Measurements from ENCODE around the gene TCP11L2.

TCP11L2 gene
- long read RNA-seq, donor 1, partial matches to known transcripts: 0 of 1 reads
- long read RNA-seq, donor 1, other reads (novel, unspliced or antisense): 0 of 1 reads
- long read RNA-seq, donor 2, partial matches to known transcripts: 0 of 1 reads
- long read RNA-seq, donor 2, other reads (novel, unspliced or antisense): 0 of 1 reads
- long read RNA-seq, donor 3, partial matches to known transcripts: 0 of 2 reads
- long read RNA-seq, donor 3, other reads (novel, unspliced or antisense): 0 of 2 reads
- long read RNA-seq, donor 4, partial matches to known transcripts: 6 of 8 reads
- long read RNA-seq, donor 4, other reads (novel, unspliced or antisense): 0 of 8 reads
- long read RNA-seq, donor 5, partial matches to known transcripts: 0 of 2 reads
- long read RNA-seq, donor 5, other reads (novel, unspliced or antisense): 0 of 2 reads
- long read RNA-seq, donor 6, partial matches to known transcripts: 0 of 2 reads
- long read RNA-seq, donor 6, other reads (novel, unspliced or antisense): 0 of 2 reads
- long read RNA-seq, donor 7, transcript TCP11L2-201 (10 exons, 2,219 nt): major isoform, 5 of 5 reads
- long read RNA-seq, donor 7, partial matches to known transcripts: 0 of 5 reads
- long read RNA-seq, donor 7, other reads (novel, unspliced or antisense): 0 of 5 reads
- long read RNA-seq, donor 8: 0 reads

DNA sequence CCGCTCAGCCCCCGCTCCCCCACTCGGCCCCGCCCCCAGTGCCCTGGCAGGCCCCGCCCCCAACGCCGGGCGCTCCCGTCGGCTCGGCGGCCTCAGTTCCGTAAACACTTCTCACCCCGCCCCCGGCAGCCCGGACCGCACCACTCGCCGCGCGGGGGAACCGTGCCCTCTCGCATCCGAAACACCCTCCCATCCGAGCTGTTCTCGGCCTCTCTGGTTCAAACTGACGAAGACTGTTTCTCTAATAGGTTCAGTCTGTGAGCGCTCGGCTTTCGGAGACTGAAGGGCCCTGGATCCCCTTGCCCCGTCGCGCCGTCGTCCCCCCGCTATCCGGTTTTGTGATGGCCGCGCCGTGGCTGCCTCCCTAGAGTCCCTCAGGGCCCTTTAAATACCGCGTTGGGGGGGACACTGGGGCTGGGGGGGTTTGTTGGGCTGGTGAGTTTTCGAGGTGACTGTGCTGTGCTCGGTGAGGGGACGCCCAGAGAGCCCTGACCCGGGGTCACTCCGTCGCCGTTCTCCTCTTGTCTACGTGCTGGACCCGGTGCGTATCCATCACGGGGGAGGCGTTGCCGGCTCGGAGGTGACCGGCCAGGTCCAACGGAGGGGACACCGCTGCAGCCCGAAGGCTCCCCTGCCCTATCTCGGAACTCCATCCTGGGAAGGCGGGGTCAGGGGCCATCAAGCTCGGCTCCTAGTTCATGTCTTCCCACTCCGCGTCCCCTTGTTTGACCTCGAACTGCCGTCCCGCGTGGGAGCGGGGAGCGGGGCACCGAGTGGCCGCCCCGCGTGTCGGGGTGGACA, at the start of gene TCP11L2:
Gene TCP11L2, plus strand, starts transcription at position 333 of the 801 bp plus-strand sequence. CDS start 8,343 bp downstream, outside the sequence.
- peak; percentile 99 for DNase-seq

- no peak for DNase-seq
Measured at GRCh38 chr12:106254724-106255123, 47.8 kb upstream of the TCP11L2 start.

DNA sequence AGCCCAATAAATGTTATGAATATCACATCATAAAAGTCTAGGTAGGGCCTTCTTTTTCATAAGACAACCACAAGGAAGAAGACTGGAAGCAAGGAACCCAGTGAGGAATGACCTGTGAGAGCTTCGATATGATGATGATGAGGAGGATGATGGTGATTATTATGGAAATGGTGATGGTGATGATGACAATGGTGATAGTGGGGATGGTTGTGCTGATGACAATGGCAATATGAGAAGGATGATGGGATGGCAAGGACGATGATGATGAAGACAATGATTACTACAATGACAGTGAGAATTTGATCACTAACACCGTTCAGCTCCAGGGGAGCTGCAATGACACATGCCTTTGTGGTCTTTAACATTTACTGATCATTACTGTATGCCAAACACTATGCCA, 47.0 kb upstream of the TCP11L2 start:
- DNase-seq: no peak

DNA sequence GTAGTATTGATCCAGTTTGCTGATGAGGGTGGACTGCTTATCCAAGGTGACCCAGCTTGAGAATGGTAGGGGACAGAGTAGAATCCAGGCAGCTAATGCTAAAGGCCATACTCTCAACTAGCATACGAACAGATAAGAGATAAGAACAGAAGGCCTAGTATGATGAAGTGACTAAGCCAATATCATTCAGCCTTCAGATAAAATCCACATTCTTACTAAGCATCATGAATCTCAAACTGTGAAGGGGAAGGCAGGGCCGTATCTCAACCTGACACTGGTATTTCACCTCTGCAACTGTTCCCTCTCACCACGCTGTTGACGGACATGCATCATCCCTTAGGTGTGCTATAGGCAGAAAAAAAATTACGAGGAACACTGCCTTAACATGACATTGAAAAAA, 46.6 kb upstream of the TCP11L2 start:
- DNase-seq: no peak

GRCh38 chr12:106256524-106256923, 46.0 kb upstream of the TCP11L2 start:
- DNase-seq: no peak

DNA sequence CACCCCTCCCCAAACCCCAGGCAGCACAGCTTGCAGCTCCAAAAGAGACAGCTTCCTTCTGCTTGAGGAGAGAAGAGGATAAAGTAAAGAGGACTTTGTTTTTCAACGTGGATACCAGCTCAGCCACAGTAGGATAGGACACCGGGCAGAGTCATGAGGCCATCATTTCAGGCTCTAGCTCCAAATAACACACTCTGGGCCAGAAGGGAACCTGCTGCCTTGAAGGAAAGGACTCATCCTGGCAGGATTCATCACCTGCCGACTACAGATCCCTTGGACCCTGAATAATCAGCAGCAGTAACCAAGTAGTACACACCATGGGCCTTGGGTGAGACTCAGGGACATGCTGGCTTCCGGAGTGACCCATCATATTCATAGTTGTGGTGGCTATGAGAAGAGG, 44.3 kb upstream of the TCP11L2 start:
- no peak for DNase-seq

DNA sequence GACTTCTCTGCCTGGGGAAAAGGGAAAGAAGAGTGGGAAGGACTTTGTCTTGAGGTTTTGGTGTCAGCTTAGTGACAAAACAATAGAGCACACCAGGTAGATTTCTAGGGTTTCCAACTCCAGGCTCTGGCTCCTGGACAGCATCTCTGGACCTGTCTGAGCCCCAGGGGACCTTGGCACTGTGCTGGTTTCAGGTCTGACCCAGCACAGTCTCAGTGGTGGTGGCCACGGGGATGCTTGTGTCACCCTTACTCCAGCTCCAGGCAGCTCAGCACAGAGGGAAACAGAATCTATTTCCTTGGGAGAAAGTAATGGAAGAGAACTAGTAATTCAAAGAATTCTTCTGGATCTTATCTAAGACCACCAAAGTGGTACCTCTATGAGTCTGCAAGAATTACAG, 43.6 kb upstream of the TCP11L2 start:
- no peak for DNase-seq

DNA sequence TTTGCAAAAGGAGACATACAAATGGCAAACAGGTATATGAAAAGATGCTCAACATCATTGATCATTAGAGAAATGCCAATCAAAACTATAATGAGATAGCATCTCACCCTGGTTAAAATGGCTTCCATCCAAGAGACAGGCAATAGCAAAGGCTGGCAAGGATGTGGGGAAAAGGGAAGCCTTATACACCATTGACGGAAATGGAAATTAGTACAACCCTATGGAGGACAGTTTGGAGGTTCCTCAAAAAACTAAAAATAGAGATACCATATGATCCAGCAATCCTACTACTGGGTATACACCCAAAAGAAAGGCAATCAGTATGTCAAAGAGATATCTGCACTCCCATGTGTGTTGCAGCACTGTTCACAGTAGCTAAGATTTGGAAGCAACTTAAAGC, 37.4 kb upstream of the TCP11L2 start:
- DNase-seq: no peak

GRCh38 chr12:106267535-106267934, 35.0 kb upstream of the TCP11L2 start:
- DNase-seq: no peak

DNA sequence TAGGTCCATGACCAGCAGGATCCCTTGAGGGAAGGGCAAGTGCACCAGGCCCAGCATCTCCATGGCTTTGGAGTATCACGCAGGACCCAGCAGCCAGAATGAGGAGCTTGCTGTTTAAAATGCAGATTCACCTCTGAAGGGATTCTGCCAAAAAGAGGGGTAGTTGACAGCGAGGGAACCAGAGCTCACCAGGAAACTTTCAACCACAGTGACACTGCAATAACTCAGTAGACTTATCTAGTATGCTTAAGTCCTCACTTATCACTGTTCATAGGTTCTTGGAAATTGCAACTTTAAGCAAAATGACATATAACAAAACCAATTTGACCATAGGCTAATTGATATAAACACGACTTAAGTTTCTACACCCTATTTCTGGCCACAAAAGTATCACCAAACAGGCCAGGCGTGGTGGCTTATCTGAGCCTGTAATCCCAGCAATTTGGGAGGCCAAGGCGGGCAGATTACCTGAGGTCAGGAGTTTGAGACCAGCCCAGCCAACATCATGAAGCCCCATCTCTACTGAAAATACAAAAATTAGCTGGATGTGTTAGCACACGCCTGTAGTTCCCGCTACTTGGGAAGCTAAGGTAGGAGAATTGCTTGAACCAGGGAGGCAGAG, 33.3 kb upstream of the TCP11L2 start:
- no peak for DNase-seq

DNA sequence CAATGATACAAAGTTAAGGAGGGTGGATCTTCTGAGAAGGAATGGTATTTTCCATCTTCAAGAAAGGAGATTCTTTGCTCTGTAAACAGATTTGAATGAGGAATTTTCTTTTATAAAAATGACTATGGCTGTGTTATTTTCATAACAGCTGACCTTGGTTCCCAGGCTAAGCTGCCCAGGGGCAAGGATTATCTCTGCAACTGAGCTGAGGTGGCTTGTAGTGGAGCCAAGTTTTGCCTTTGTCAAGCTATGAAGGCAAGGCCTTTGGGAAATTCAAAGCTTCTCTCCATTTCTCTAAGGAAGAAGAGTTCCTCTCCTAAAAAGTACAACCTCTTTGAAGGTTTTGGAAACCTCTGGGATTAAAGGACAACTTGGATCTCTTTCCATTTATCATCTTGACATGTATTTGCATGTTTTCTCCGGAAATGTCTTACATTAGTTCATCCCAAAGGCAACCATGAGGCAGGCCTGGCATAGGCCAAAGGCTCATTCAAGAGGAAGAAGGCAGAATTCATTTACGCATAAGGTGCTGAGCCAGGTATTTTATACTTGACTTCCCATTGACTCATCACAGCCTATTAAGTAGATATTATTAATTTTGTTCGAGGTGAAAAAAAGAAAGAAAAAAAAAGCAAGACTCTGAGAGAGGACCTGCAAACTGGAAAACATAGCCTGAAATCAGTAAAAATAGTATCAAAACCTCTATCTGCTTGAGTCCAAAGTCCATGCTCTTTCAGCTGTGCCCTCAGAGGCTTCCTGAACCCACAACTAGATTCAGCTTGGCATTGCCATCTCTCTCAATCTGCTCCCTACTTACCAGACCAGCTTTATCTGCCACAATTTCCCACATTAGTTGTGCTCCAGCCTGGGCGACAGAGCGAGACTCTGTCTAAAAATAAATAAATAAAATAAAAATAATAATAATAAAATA, 30.7 kb upstream of the TCP11L2 start:
- DNase-seq: no peak

GRCh38 chr12:106273491-106273890, 29.0 kb upstream of the TCP11L2 start:
- no peak for DNase-seq

DNA sequence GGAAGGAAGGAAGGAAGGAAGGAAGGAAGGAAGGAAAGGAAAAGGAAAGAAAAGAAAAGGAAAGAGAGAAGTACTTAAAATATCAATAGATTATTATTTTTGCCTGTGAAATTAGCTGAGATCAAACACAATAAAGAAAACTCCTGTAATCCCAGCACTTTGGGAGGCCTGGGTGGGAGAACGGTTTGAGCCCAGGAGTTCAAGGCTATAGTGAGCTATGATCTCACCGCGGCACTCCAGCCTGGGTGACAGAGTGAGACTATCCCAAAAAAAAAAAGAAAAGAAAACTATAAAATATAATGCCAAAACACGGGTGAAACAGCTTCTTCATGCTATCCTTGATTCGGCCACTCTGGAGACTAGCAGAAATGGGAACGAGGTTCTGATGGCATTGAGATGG, 28.5 kb upstream of the TCP11L2 start:
- DNase-seq: no peak

DNA sequence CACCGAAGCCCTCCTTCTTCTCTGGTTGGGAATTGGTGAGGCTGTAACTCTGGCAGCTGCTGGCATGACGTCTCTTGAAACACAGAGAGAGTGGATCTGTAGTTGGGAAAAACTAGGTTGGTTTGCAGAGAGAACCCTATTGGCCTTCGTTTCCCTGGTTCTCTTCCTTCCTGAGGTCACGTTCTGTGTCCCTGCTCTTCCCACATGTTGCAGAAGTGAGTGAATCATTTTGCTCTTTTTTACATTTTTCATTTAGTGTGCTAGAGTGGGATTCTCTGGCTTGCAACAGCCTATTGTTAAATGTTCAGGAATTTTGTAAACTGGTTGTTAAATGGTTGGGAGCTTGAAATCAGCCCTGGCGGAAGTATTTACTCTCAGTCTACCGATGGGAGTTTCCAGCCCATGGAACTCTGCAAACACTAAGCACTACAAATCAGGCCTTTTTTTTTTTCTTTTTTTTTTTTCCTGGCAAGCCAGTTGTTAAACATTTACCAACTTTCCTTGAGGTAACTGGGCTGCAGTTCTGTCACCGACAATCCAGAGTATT, 27.9 kb upstream of the TCP11L2 start:
- DNase-seq: peak; percentile 40

GRCh38 chr12:106275458-106275857, 27.1 kb upstream of the TCP11L2 start:
- DNase-seq: no peak

DNA sequence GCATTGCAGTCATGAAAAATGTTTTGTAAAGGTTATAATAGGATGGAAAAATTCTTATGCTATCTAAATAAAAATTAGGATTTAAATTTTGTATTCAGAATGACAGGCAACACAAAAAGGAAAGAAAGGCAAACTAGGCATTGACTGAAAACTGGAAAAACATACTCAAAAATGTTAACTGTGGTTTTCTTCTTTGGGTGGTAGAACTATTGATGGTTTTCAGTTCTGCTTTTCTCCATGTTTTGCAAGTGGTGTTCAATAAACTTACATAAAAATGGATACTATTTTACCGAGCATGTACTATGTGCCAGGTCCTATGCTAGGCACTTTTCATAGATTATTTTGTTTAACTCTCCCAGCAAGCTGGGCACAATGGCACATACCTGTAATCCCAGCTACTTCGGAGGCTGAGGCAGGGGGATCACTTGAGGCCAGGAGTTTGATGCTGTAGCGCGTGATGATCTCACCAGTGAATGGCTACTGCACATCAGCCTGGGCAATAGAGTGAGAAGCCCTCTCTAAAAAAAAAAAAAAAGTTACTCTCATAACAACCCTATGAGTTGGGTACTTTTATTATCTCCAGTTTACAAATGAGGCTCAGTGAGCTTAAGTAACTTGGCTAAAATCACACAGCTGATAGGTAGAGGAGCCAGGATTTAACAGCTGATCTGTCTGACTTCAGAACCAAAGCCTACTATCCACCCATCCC, 26.3 kb upstream of the TCP11L2 start:
- no peak for DNase-seq

GRCh38 chr12:106280106-106280505, 22.4 kb upstream of the TCP11L2 start:
- no peak for DNase-seq

GRCh38 chr12:106281056-106281782, 21.3 kb upstream of the TCP11L2 start:
- DNase-seq: no peak

GRCh38 chr12:106281804-106282203, 20.7 kb upstream of the TCP11L2 start:
- no peak for DNase-seq
